Stomach (tissue), 9 donors: ENCODE data around the gene CEACAM16. TPM values are rescaled to one million over a fixed set of nuclear protein-coding genes. Genes with fewer than 3 reads are reported as not detected.
"Not testable (repeated sequence)": the region's sequence is repeated elsewhere in the genome, so short reads cannot be mapped to it uniquely, and the experiment has no call there.

Experiments used
- DNase-seq, 2 donors: peaks; one replicate each; pipeline versions ENCODE4 v3.0.0 to v3.0.0-alpha.2; 2013 to 2019
- H3K27ac ChIP-seq, 5 donors: fragments of 200-600 bp in 4 of 5; sonication (generic) in 4 of 5; one replicate each; pipeline ENCODE4 v1.5.1; 2013 to 2019; ENCODE audit warnings: mild to moderate bottlenecking in 1 of 5, moderate library complexity in 1 of 5
- H3K27me3 ChIP-seq, 3 donors: fragments of 200-600 bp; sonication (generic); one replicate each; pipeline ENCODE4 v1.5.1; 2017 to 2019; ENCODE audit warnings: mixed run types in 1 of 3
- H3K36me3 ChIP-seq, 4 donors: fragments of 200-600 bp; sonication (generic); 1 replicate in 3 of 4; 2 replicates in 1 of 4; pipeline ENCODE4 v1.5.1; 2016 to 2019
- H3K4me1 ChIP-seq, 4 donors: fragments of 200-600 bp; sonication (generic); one replicate each; pipeline ENCODE4 v1.5.1; 2016 to 2019
- H3K4me3 ChIP-seq, 4 donors: fragments of 200-600 bp; sonication (generic) in 3 of 4; one replicate each; pipeline ENCODE4 v1.5.1; 2016 to 2019; ENCODE audit warnings: mild to moderate bottlenecking in 1 of 4
- H3K9me3 ChIP-seq, 4 donors: fragments of 200-600 bp; sonication (generic); one replicate each; pipeline ENCODE4 v1.5.1; 2016 to 2019
- EP300 ChIP-seq: sonication (generic); formaldehyde crosslinking; IDR thresholded peaks from one replicate; pipeline ENCODE4 v1.6.1; 2017; ENCODE audit warnings: antibody characterized with exemption
- POLR2A ChIP-seq, 4 donors: fragments of 450-650 bp; IDR thresholded peaks; one replicate each; pipeline ENCODE4 v1.6.1; 2016; ENCODE audit warnings: antibody characterized with exemption in 4 of 4, control low read depth in 2 of 4, mild to moderate bottlenecking in 1 of 4, moderate library complexity in 1 of 4
- POLR2AphosphoS5 ChIP-seq, 3 donors: sonication (generic); formaldehyde crosslinking; IDR thresholded peaks; one replicate each; pipeline ENCODE4 v1.6.1; 2016; ENCODE audit warnings: antibody characterized with exemption in 3 of 3
- WGBS, 5 donors: extraction: QIAGEN DNeasy Blood & Tissue Kit in 3 of 5; methylation state at CpG; one replicate each; pipeline versions ENCODE4 v1.1.5 to v1.1.7; 2013 to 2018; 5-methylcytosine and 5-hydroxymethylcytosine counted together
- intact Hi-C: fragments of 100-400 bp; cut with DNase I; formaldehyde crosslinking; loops from one replicate; pipeline ENCODE4 v1.15.1; 2023; ENCODE audit warnings: low total_unique reads
- polyA plus RNA-seq, 3 donors: library from polyadenylated mRNA; stranded (reverse); fragments of 200-250 nt; gene quantifications; one replicate each; pipeline ENCODE4 v1.2.3, GENCODE V29; 2013
- total RNA-seq, 5 donors: library from RNA; depleted of rRNA; stranded (reverse); fragments of >200 nt; gene quantifications; one replicate each; pipeline versions ENCODE4 v1.1.0 to v1.2.3, GENCODE V29; 2014 to 2016
- TF ChIP-seq, protein P1 (sequence below), 7 experiments: fragments of 450-650 bp in 4 of 7; fragments of 200-600 bp in 3 of 7; sonication (generic) in 3 of 7; IDR thresholded peaks; one replicate each; pipeline ENCODE4 v1.5.1; 2016 to 2019; ENCODE audit warnings: antibody characterized with exemption in 7 of 7, control low read depth in 2 of 7, mild to moderate bottlenecking in 1 of 7
- donor health status: healthy with polysubstance abuse.
- donor health status: Bipolar disorder and iron deficiency.
- donor health status: healthy.

Gene CEACAM16
- total and polyA plus RNA-seq, 8 donors = not detected

- Histone ChIP-seq H3K27me3 (no peaks in the 10 kb centered on the region), H3K27ac (peak overlapping the region; percentile 26 to 86 (median 83)), H3K4me1 (peaks cover 26 to 54% (median 35%) of the 10 kb centered on the region in 4 donors), H3K36me3 (no peaks in the 10 kb centered on the region), H3K4me3 (no peak overlapping the region), H3K9me3 (peaks cover 0 to 12% (median 8%) of the 10 kb centered on the region in 4 donors)
- 35 to 67% (median 61%) methylated on average over 8 of the region's 8 CpGs for WGBS, 5 donors
- DNase-seq = no peak
- intact Hi-C loops = loop anchor here (10.0 kb wide), 1 partner anchor 116 kb away; no protein-coding TSS in a partner anchor
- no peak for TF ChIP-seq EP300
- TF ChIP-seq, protein P1, sequence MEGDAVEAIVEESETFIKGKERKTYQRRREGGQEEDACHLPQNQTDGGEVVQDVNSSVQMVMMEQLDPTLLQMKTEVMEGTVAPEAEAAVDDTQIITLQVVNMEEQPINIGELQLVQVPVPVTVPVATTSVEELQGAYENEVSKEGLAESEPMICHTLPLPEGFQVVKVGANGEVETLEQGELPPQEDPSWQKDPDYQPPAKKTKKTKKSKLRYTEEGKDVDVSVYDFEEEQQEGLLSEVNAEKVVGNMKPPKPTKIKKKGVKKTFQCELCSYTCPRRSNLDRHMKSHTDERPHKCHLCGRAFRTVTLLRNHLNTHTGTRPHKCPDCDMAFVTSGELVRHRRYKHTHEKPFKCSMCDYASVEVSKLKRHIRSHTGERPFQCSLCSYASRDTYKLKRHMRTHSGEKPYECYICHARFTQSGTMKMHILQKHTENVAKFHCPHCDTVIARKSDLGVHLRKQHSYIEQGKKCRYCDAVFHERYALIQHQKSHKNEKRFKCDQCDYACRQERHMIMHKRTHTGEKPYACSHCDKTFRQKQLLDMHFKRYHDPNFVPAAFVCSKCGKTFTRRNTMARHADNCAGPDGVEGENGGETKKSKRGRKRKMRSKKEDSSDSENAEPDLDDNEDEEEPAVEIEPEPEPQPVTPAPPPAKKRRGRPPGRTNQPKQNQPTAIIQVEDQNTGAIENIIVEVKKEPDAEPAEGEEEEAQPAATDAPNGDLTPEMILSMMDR (IDR thresholded peaks at IDR 0.05) = no peak
- TF ChIP-seq POLR2AphosphoS5 (IDR thresholded peaks at IDR 0.05) = no peak
- TF ChIP-seq POLR2A (IDR thresholded peaks at IDR 0.05) = no peak
Measured at GRCh38 chr19:44719262-44719701, 20.3 kb downstream of the CEACAM16 start.

DNA sequence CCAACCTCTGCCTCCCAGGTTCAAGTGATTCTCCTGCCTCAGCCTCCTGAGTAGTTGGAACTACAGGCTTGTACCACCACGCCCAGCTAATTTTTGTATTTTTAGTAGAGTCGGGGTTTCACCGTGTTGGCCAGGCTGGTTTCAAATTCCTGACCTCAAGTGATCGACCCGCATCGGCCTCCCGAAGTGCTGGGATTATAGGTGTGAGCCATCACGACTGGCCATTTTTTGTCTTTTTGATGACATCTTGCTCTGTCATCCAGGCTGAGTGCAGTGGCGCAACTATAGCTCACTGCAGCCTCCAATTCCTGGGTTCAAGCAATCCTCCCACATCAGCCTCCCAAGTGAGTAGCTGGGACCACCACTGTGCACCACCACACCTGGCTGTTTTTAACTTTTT, 21.4 kb downstream of the CEACAM16 start:
- DNase-seq, H3K27me3 ChIP-seq, H3K4me3 ChIP-seq, H3K36me3 ChIP-seq, H3K27ac ChIP-seq, H3K9me3 ChIP-seq: not testable (repeated sequence)
- 90 to 92% (median 90%) methylated on average over 9 of the region's 9 CpGs for WGBS, 5 donors
- intact Hi-C loops = loop anchor here (5.0 kb wide), 1 partner anchor 52 kb away; no protein-coding TSS in a partner anchor
- H3K4me1 ChIP-seq = peaks cover 37 to 65% (median 45%) of the 10 kb centered on the region in 4 donors

GRCh38 chr19:44720945-44721344, 22.0 kb downstream of the CEACAM16 start:
- peaks cover 43 to 71% (median 50%) of the 10 kb centered on the region in 4 donors for H3K4me1 ChIP-seq
- no peak overlapping the region for H3K27ac ChIP-seq
- intact Hi-C loops = loop anchor here (5.0 kb wide), 1 partner anchor 51 kb away; no protein-coding TSS in a partner anchor

GRCh38 chr19:44721369-44721768, 22.4 kb downstream of the CEACAM16 start:
- DNase-seq, H3K4me3 ChIP-seq, H3K36me3 ChIP-seq, H3K9me3 ChIP-seq, H3K27ac ChIP-seq, H3K27me3 ChIP-seq: not testable (repeated sequence)
- intact Hi-C loops = loop anchor here (5.0 kb wide), 1 partner anchor 51 kb away; no protein-coding TSS in a partner anchor
- 86 to 92% (median 87%) methylated on average over 5 of the region's 5 CpGs for whole genome bisulfite sequencing, 5 donors
- peaks cover 44 to 75% (median 52%) of the 10 kb centered on the region in 4 donors for H3K4me1 ChIP-seq

More at GRCh38 chr19:44720945-44721344, 22.0 kb downstream of the CEACAM16 start:
- WGBS, 5 donors = 82 to 90% (median 88%) methylated on average over 6 of the region's 6 CpGs
- H3K9me3 ChIP-seq = no peaks in the 10 kb centered on the region
- H3K27me3 ChIP-seq = no peaks in the 10 kb centered on the region
- no peak for TF ChIP-seq EP300
- TF ChIP-seq POLR2AphosphoS5 (IDR thresholded peaks at IDR 0.05) = no peak
- no peak for TF ChIP-seq POLR2A (IDR thresholded peaks at IDR 0.05)
- TF ChIP-seq, protein P1 (IDR thresholded peaks at IDR 0.05) = no peak
- DNase-seq = no peak
- no peaks in the 10 kb centered on the region for H3K36me3 ChIP-seq
- H3K4me3 ChIP-seq = no peak overlapping the region

GRCh38 chr19:44722131-44723121, 23.5 kb downstream of the CEACAM16 start:
- 48 to 53% (median 49%) methylated on average over 19 to 21 of the region's 21 CpGs for WGBS, 5 donors
- H3K4me3 ChIP-seq = no peak overlapping the region
- H3K36me3 ChIP-seq = no peaks in the 10 kb centered on the region
- TF ChIP-seq POLR2A (IDR thresholded peaks at IDR 0.05) = no peak
- TF ChIP-seq EP300 = no peak
- TF ChIP-seq POLR2AphosphoS5 (IDR thresholded peaks at IDR 0.05) = no peak
- TF ChIP-seq, protein P1 (IDR thresholded peaks at IDR 0.05) = no peak
- peak overlapping the region in 3 of 5 donors; percentile 6 to 28 (median 9) for H3K27ac ChIP-seq
- H3K4me1 ChIP-seq = peaks cover 44 to 69% (median 50%) of the 10 kb centered on the region in 4 donors
- H3K9me3 ChIP-seq = no peaks in the 10 kb centered on the region
- no peaks in the 10 kb centered on the region for H3K27me3 ChIP-seq
- intact Hi-C loops = loop anchor here (5.0 kb wide), 1 partner anchor 50 kb away; no protein-coding TSS in a partner anchor
- DNase-seq = peak in 1 of 2 donors; percentile 54
